HepG2 (cell line): ENCODE measurements around the gene HOXA9.

ENCODE experiments used
- HNF4A ChIP-seq: sonication (generic); formaldehyde crosslinking; IDR thresholded peaks from 2 replicates; pipeline ENCODE4 v1.4.0; 2020; ENCODE audit warnings: missing genetic modification reagents
- POLR2G ChIP-seq: fragments of 200-400 bp; formaldehyde crosslinking; IDR thresholded peaks from 2 replicates; pipeline ENCODE4 v1.6.1; 2018; ENCODE audit warnings: mild to moderate bottlenecking, low read depth, low read length, moderate library complexity
- YY1 ChIP-seq: IDR thresholded peaks from 2 replicates; pipeline ENCODE4 v1.6.1; 2011; ENCODE audit warnings: low read length, low read depth, moderate library complexity, mild to moderate bottlenecking; ENCODE audit not compliant: insufficient read depth, insufficient replicate concordance
- TF ChIP-seq, protein P1 (sequence below): sonication (generic); formaldehyde crosslinking; IDR thresholded peaks from 2 replicates; pipeline ENCODE4 v1.9.0; 2021; ENCODE audit warnings: missing genetic modification reagents, borderline replicate concordance
- TF ChIP-seq, protein P2 (sequence below): sonication (generic); formaldehyde crosslinking; IDR thresholded peaks from 2 replicates; pipeline ENCODE4 v1.8.1; 2023; ENCODE audit warnings: mild to moderate bottlenecking, missing genetic modification reagents
- TF ChIP-seq, protein P3 (sequence below): IDR thresholded peaks from 2 replicates; pipeline ENCODE4 v1.6.1; 2016; ENCODE audit warnings: low read depth, missing genetic modification reagents, missing compliant biosample characterization
- TF ChIP-seq, protein P4 (sequence below): sonication (generic); formaldehyde crosslinking; IDR thresholded peaks from 2 replicates; pipeline ENCODE4 v1.5.0; 2020; ENCODE audit warnings: missing genetic modification reagents

DNA sequence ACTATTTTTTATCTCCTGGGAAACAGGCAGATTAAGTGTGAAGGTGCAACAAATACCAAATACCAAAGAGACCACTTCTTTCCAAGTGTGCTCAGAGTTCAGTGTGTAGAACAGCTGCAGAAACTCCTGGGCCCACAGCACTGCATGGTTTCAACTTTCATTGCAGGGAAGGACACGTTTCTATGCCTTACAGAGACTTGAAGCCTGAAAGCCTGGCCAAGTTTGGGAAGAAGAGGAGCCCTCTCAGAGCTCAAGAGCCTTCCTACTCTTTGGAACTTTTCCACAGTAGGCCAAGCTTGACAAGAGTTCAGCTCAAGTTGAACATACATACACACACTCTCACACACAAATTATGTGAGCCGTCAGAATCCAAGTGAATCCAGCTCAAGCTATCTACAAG is 37.3 kb downstream of the HOXA9 start:
- TF ChIP-seq HNF4A, result no peak
- TF ChIP-seq YY1, result no peak
- TF ChIP-seq, protein P1, sequence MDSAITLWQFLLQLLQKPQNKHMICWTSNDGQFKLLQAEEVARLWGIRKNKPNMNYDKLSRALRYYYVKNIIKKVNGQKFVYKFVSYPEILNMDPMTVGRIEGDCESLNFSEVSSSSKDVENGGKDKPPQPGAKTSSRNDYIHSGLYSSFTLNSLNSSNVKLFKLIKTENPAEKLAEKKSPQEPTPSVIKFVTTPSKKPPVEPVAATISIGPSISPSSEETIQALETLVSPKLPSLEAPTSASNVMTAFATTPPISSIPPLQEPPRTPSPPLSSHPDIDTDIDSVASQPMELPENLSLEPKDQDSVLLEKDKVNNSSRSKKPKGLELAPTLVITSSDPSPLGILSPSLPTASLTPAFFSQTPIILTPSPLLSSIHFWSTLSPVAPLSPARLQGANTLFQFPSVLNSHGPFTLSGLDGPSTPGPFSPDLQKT, result no peak
- TF ChIP-seq POLR2G, result no peak
- TF ChIP-seq, protein P2, sequence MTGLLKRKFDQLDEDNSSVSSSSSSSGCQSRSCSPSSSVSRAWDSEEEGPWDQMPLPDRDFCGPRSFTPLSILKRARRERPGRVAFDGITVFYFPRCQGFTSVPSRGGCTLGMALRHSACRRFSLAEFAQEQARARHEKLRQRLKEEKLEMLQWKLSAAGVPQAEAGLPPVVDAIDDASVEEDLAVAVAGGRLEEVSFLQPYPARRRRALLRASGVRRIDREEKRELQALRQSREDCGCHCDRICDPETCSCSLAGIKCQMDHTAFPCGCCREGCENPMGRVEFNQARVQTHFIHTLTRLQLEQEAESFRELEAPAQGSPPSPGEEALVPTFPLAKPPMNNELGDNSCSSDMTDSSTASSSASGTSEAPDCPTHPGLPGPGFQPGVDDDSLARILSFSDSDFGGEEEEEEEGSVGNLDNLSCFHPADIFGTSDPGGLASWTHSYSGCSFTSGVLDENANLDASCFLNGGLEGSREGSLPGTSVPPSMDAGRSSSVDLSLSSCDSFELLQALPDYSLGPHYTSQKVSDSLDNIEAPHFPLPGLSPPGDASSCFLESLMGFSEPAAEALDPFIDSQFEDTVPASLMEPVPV, result no peak
- TF ChIP-seq, protein P3, sequence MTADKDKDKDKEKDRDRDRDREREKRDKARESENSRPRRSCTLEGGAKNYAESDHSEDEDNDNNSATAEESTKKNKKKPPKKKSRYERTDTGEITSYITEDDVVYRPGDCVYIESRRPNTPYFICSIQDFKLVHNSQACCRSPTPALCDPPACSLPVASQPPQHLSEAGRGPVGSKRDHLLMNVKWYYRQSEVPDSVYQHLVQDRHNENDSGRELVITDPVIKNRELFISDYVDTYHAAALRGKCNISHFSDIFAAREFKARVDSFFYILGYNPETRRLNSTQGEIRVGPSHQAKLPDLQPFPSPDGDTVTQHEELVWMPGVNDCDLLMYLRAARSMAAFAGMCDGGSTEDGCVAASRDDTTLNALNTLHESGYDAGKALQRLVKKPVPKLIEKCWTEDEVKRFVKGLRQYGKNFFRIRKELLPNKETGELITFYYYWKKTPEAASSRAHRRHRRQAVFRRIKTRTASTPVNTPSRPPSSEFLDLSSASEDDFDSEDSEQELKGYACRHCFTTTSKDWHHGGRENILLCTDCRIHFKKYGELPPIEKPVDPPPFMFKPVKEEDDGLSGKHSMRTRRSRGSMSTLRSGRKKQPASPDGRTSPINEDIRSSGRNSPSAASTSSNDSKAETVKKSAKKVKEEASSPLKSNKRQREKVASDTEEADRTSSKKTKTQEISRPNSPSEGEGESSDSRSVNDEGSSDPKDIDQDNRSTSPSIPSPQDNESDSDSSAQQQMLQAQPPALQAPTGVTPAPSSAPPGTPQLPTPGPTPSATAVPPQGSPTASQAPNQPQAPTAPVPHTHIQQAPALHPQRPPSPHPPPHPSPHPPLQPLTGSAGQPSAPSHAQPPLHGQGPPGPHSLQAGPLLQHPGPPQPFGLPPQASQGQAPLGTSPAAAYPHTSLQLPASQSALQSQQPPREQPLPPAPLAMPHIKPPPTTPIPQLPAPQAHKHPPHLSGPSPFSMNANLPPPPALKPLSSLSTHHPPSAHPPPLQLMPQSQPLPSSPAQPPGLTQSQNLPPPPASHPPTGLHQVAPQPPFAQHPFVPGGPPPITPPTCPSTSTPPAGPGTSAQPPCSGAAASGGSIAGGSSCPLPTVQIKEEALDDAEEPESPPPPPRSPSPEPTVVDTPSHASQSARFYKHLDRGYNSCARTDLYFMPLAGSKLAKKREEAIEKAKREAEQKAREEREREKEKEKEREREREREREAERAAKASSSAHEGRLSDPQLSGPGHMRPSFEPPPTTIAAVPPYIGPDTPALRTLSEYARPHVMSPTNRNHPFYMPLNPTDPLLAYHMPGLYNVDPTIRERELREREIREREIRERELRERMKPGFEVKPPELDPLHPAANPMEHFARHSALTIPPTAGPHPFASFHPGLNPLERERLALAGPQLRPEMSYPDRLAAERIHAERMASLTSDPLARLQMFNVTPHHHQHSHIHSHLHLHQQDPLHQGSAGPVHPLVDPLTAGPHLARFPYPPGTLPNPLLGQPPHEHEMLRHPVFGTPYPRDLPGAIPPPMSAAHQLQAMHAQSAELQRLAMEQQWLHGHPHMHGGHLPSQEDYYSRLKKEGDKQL (CRISPR knock-in tag), result no peak
- TF ChIP-seq, protein P4, sequence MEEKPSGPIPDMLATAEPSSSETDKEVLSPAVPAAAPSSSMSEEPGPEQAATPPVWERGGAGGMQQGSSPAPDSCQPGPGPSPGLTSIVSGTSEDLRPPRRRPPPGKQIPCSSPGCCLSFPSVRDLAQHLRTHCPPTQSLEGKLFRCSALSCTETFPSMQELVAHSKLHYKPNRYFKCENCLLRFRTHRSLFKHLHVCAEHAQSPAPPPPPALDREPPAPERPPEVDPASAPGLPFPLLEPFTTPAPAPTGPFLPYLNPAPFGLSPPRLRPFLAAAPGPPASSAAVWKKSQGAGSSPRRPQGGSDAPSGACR (CRISPR knock-in tag), result no peak
